ENCODE measurements around the gene COX6A2.
A peak's percentile ranks its signal among the peaks of the same experiment; 100 is the strongest.
"Not testable (repeated sequence)": the region's sequence is repeated elsewhere in the genome, so short reads cannot be mapped to it uniquely, and the experiment has no call there.

COX6A2 gene

DNA sequence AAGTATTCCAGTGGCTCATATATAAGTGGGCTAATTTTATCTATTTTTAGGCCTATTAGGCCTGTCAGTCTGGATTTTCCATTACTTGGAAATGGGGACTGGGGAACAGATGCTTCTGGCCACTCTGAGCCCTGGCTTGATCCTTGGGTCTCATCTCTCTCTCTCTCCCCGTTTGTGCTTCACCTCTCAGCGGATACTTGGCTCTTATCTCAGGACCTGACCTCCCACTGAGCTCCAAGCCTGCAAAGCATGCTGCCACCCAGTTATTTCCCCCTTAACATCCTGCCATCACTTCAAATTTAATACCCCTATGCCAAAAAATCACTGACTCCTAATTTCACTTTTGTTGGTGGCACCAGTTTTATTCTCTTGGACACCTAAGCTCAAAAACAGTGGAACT, 10.3 kb upstream of the COX6A2 start:
- no peak for DNase-seq (ENCODE audit: low read depth in 1 of 2, low spot score in 1 of 2)

DNA sequence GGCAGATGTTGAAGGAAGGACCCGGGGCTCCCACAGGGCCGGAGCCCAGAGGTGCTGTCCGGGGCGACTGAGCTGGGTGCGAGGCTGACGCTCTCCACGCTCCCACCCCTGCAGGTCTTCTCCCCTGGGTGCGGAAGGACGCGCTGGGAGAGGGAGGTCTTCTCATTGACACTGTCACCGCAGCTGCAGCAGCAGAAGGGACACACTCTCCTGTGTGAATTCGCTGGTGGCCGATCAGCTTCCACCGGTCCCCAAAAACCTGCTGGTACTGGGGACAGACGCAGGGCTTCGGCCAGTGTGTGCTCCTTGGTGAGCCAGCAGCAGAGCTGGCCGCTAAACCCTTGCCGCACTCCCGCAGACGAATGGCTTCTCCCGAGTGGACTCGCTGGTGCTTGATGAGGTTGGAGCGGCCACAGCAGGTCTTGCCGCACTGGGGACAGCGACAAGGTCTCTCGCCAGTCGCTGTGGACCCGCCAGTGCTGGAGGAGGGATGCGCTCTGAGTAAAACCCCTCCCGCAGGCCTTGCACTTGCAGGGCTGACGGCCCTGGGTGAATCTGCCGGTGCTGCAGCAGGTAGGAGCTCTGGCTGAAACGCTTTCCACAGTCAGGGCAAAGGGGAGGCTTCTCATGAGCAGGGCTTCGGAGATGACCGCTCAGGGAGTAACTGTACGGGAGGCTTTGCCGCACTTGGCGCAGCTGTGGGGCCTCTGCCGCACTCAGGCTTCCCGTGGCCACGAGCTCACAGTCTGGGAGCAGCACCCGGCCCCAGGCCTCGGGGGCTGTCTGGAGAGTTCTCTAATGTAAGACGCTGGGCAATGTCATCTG, 8.3 kb upstream of the COX6A2 start:
- DNase-seq (ENCODE audit: low read depth in 1 of 2, low spot score in 1 of 2): no peak

DNA sequence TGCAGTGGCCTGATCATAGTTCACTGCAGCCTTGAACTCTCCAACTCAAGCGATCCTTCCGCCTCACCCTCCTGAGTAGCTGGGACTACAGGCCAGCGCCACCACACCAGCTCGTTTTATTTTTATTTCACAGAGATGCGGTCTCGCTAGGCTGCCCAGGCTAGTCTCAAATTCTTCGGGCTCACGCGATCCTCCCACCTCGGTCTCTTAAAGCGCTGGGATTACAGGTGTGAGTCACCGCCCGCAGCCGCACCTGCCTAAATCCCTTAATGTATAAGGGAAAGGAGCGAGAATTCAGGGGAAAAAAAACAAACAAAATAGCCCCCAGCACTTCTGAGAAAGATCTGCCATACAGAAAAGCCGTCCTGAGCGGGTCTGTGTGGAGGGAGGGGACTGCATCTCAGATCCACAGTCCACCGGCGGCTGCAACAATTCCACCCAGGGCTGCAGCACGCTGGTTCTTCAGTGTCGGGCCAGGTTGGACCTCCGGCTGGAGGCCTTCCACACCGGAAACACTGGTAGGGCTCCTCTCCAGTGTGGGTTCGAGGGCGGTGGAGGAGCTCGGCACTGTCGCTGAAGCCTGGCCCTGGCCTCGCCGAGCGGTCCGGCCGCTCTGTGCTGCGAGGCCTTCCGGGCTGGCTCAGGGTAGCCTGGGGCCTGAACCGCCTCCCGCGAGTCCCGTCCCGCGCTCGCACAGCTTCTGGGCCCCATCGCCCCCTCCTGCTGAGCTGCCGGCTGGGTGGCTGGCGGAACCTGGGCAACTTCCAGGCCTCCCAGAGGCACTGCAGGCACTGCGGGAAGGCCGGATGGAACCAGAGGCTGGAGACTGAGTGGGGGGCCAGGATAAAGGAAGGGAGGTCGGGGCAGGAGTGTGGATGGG, 7.4 kb upstream of the COX6A2 start:
- no peak for DNase-seq (ENCODE audit: low read depth in 1 of 2, low spot score in 1 of 2)

GRCh38 chr16:31430380-31431052, 2.4 kb upstream of the COX6A2 start:
- DNase-seq (ENCODE audit: low read depth in 1 of 2, low spot score in 1 of 2): no peak

- DNase-seq (ENCODE audit: low read depth in 1 of 2, low spot score in 1 of 2): no peak
Measured at GRCh38 chr16:31429796-31430195, 1.6 kb upstream of the COX6A2 start.

DNA sequence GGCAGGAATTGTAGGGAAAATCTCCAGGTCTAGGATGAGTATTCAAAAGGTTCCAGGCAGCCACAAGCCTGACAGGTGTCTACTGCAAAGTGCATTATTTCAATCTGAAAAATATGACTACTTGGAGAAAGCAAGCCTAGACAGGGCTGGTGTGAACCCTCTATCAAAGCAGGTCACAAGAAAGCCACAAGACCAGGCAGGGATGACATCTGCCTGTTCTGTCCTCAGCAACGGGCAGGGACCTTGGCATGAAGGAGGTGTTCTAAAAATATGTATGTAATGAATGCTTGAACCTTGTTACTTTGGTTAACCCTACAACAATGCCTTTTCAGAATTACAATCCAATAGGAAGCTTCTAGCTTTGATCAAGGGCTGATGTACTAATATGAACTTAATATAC, 1.2 kb upstream of the COX6A2 start:
- no peak for DNase-seq (ENCODE audit: low read depth in 1 of 2, low spot score in 1 of 2)

DNA sequence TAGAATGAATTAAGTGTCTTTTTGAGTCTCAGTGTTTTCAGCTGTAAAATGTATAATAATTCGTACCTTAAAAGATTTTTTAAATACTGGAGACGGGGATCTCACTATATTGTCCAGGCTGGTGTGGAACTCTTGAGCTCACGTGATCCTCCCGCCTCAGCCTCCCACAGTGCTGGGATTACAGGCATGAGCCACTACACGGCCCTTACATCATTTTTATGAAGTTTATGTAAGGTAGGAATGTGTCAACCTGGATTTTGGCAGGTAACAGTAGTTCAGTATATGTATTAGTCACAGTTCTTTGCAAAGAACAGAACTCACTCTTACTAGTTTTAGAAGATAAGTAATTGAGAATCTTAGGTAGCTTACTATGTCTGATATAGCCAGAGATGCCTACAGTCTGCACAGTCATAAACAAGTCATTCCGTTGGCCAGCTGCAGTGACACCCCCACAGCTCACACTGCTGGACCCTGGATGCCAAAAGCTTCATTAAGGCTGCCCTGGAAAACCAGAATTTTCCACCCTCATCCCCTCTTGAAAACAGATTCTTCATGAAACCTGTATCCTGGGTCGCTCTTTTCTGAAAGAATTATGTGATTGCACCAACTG, 583 bp upstream of the COX6A2 start:
- DNase-seq (ENCODE audit: low read depth in 1 of 2, low spot score in 1 of 2): no peak

DNA sequence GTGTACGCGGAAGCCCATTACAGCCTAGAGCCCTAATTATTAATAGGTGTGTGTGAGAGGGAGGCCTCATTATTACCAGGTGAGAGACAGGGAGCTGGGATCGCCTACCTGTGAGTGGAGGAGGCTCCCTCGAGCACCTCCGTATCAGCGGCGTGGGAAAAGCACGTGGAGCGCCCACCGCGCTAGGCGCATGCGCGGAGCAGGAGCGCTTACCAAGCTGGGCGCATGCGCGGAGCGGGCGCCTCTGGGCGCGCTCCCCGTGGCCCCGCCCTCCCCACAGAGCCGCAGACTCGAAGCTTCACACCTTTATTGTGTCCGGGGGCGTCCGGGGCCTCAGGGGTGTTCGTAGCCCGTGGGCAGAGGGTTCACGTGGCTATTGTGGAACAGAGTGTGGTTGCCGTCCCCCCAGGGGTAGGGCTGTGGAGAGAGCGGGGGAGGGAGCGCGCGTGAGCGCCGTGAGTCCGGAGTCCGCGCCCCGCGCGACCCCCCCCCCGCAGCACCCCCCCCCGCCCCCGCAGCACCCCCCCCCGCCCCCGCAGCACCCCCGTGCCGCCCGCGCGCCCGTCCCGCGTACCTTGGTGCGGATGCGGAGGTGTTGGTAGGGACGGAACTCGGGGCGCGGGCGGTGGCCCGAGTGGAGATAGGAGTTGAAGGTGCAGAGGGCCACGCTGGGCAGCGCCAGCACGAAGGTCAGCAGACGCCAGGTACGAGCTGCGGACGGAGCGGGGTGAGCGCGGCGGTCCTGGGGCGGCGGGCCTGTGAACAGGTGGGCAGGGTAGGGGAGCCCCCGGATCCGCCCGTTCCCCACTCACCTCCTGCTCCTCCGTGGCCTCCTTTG, 500 bp downstream of the COX6A2 start:
- peak; percentile 36 to 62 for DNase-seq (ENCODE audit: low read depth in 1 of 2, low spot score in 1 of 2)

DNA sequence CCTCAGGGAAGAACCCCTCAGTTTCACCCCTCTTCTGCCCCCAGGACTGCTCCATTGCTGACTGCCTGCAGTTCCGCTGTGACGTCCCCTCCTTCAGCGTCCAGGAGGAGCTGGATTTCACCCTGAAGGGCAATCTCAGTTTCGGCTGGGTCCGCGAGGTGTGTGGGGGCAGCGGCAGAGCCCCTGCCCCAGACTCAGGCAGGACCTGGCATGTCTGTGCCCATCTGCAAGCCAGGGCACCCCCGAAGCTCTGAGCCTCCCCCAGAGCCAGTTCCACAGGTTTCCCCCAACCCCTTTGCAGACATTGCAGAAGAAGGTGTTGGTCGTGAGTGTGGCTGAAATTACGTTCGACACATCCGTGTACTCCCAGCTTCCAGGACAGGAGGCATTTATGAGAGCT, 4.4 kb downstream of the COX6A2 start:
- DNase-seq (ENCODE audit: low read depth in 1 of 2, low spot score in 1 of 2): no peak

- DNase-seq (ENCODE audit: low read depth in 1 of 2, low spot score in 1 of 2): no peak
Measured at GRCh38 chr16:31423241-31423640, 4.9 kb downstream of the COX6A2 start.

DNA sequence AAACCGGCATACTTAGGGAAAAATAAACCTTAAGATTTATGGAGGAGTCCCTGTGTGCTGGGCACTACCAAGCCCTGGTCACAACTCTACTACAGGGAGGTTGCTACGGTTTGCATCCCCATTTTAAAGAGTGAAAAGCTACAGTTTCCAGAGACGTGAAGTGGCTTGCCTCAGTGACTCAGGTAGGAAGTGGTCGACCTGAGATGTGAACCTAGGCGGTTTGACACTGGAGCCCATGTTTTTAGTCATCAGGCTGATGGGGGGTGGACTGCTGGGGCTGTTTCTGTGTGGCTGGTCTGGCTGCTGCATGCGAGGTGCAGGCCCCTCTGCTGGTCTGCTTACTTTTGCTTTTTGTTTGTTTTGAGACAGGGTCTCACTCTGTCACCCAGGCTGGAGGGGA, 6.6 kb downstream of the COX6A2 start:
- no peak for DNase-seq (ENCODE audit: low read depth in 1 of 2, low spot score in 1 of 2)

GRCh38 chr16:31420037-31420436, 8.1 kb downstream of the COX6A2 start:
- DNase-seq (ENCODE audit: low read depth in 1 of 2, low spot score in 1 of 2): no peak

GRCh38 chr16:31417916-31418315, 10.2 kb downstream of the COX6A2 start:
- no peak for DNase-seq (ENCODE audit: low read depth in 1 of 2, low spot score in 1 of 2)

GRCh38 chr16:31417036-31417435, 11.1 kb downstream of the COX6A2 start:
- DNase-seq (ENCODE audit: low read depth in 1 of 2, low spot score in 1 of 2): not testable (repeated sequence)

- no peak for DNase-seq (ENCODE audit: low read depth in 1 of 2, low spot score in 1 of 2)
Measured at GRCh38 chr16:31416371-31416770, 11.8 kb downstream of the COX6A2 start.

GRCh38 chr16:31414706-31415105, 13.5 kb downstream of the COX6A2 start:
- no peak for DNase-seq (ENCODE audit: low read depth in 1 of 2, low spot score in 1 of 2)

DNA sequence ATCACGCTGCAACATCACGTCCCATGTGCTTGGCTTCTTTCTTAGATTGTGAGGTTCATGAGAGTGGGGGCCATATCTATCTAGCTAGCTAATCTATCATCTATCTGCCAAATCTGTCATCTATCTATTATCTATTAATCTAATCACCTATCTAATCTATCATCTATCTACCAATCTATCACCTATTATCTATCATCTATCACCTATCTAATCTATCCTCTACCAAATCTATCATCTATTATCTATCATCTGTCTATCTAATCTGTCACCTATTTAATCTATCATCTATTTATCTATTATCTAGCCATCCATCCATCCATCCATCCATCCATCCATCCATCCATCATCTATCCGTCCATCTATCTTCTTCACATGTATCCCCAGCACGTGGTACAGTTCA, 14.2 kb downstream of the COX6A2 start:
- no peak for DNase-seq (ENCODE audit: low read depth in 1 of 2, low spot score in 1 of 2)

GRCh38 chr16:31413381-31413780, 14.8 kb downstream of the COX6A2 start:
- DNase-seq (ENCODE audit: low read depth in 1 of 2, low spot score in 1 of 2): no peak

DNA sequence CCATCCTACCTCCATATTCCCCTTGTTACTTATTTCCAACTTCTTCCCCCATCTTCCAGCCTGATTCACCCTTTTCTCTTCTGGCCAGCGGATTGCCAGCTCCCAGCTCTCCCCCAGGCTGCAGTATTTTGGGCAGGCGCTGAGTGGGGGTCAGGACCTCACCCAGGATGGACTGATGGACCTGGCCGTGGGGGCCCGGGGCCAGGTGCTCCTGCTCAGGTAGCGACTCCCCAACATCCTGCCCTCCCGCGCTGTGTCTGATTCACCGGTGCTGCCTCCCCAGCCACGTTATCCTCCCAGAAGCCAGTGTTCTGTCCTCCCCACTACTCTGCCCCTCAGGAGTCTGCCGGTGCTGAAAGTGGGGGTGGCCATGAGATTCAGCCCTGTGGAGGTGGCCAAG, 15.4 kb downstream of the COX6A2 start:
- DNase-seq (ENCODE audit: low read depth in 1 of 2, low spot score in 1 of 2): no peak

- DNase-seq (ENCODE audit: low read depth in 1 of 2, low spot score in 1 of 2): no peak
Measured at GRCh38 chr16:31411024-31411844, 16.9 kb downstream of the COX6A2 start.
